ENCODE data around the gene AGO1.

AGO1 gene

DNA sequence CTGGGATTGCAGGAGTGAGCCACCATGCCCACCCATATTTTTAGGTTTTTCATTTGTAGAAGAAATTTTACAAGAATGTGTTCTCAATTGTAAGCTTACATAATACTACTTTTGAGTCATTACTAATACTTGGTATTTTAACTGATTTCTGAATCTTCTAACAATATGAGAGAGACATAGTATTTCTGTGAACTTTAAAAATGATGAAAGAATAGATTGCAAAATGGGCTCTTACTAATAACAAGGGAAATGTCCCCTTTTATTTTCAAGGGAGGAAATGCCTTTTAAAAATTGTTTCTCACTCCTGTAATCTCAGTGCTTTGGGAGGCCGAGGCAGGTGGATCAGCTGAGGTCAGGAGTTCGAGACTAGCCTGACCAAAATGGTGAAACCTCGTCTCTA is 53.8 kb downstream of the AGO1 start:
- no peaks in the 10 kb centered on the region for H3K27me3 ChIP-seq (ENCODE audit: insufficient read depth, poor library complexity, severe bottlenecking)
- no peak overlapping the region for H3K4me3 ChIP-seq (ENCODE audit: severe bottlenecking)
- TF ChIP-seq, protein P1, sequence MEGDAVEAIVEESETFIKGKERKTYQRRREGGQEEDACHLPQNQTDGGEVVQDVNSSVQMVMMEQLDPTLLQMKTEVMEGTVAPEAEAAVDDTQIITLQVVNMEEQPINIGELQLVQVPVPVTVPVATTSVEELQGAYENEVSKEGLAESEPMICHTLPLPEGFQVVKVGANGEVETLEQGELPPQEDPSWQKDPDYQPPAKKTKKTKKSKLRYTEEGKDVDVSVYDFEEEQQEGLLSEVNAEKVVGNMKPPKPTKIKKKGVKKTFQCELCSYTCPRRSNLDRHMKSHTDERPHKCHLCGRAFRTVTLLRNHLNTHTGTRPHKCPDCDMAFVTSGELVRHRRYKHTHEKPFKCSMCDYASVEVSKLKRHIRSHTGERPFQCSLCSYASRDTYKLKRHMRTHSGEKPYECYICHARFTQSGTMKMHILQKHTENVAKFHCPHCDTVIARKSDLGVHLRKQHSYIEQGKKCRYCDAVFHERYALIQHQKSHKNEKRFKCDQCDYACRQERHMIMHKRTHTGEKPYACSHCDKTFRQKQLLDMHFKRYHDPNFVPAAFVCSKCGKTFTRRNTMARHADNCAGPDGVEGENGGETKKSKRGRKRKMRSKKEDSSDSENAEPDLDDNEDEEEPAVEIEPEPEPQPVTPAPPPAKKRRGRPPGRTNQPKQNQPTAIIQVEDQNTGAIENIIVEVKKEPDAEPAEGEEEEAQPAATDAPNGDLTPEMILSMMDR (IDR thresholded peaks at IDR 0.05; ENCODE audit: poor library complexity, severe bottlenecking): no peak
- DNase-seq (ENCODE audit: low spot score): no peak
- no peak for ATAC-seq (ENCODE audit: low read depth)
- no peak overlapping the region for H3K27ac ChIP-seq (ENCODE audit: poor library complexity, severe bottlenecking)
- H3K36me3 ChIP-seq (ENCODE audit: low read depth): peaks cover 7% of the 10 kb centered on the region
- H3K9me3 ChIP-seq (ENCODE audit: severe bottlenecking): no peaks in the 10 kb centered on the region
- H3K4me1 ChIP-seq (ENCODE audit: insufficient read depth, poor library complexity, severe bottlenecking): peaks cover 13% of the 10 kb centered on the region

DNA sequence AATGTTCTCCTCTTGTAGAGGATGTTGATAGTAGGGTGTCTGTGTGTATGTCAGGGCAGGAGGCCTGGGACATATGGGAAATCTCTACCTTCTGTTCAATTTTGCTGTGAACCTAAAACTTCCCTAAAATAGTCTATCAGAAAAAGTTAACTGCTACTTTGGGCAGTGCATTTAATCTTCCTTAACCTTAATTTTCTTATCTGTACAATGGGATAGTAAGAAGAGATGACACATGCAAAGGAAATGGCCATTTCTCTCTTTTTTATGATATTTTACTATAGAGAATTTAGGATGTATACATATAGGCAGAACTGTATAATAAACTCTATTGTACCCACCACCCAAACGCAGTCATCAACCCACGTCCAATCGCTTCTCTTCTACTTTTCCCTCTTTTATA is 56.5 kb downstream of the AGO1 start:
- DNase-seq (ENCODE audit: low spot score): no peak

DNA sequence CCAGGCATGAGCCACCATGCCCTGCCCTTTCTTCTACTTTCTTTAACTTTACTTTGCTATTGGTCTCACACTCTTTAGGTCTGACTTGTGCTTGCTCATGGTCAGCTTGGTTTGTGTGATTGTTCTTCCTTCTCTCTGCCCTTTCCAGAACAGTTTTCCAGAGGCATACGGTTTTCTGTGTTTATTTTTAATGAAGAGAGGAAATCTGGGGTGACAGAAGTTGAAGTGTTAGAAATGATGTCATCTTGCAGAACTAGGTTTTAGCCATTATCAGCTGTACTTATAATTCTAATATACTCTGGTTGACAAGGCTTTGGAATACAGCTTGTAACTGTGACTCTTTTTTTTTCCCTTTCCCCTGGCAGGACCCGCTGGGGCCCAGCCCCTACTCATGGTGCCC is 62.3 kb downstream of the AGO1 start:
- Histone ChIP-seq H3K4me3 (ENCODE audit: severe bottlenecking) (no peak overlapping the region), H3K9me3 (ENCODE audit: severe bottlenecking) (no peaks in the 10 kb centered on the region), H3K36me3 (ENCODE audit: low read depth) (no peaks in the 10 kb centered on the region), H3K4me1 (ENCODE audit: insufficient read depth, poor library complexity, severe bottlenecking) (no peaks in the 10 kb centered on the region), H3K27me3 (ENCODE audit: insufficient read depth, poor library complexity, severe bottlenecking) (no peaks in the 10 kb centered on the region), H3K27ac (ENCODE audit: poor library complexity, severe bottlenecking) (no peak overlapping the region)
- no peak for ATAC-seq (ENCODE audit: low read depth)
- no peak for DNase-seq (ENCODE audit: low spot score)
- TF ChIP-seq, protein P1 (IDR thresholded peaks at IDR 0.05; ENCODE audit: poor library complexity, severe bottlenecking): no peak

More for the DNA sequence above, 56.5 kb downstream of the AGO1 start:
- TF ChIP-seq, protein P1 (IDR thresholded peaks at IDR 0.05; ENCODE audit: poor library complexity, severe bottlenecking): no peak
- no peak for ATAC-seq (ENCODE audit: low read depth)
- peaks cover 7% of the 10 kb centered on the region for H3K36me3 ChIP-seq (ENCODE audit: low read depth)
- no peaks in the 10 kb centered on the region for H3K9me3 ChIP-seq (ENCODE audit: severe bottlenecking)
- H3K27ac ChIP-seq (ENCODE audit: poor library complexity, severe bottlenecking): no peak overlapping the region
- no peak overlapping the region for H3K4me3 ChIP-seq (ENCODE audit: severe bottlenecking)
- no peaks in the 10 kb centered on the region for H3K27me3 ChIP-seq (ENCODE audit: insufficient read depth, poor library complexity, severe bottlenecking)
- H3K4me1 ChIP-seq (ENCODE audit: insufficient read depth, poor library complexity, severe bottlenecking): no peaks in the 10 kb centered on the region

DNA sequence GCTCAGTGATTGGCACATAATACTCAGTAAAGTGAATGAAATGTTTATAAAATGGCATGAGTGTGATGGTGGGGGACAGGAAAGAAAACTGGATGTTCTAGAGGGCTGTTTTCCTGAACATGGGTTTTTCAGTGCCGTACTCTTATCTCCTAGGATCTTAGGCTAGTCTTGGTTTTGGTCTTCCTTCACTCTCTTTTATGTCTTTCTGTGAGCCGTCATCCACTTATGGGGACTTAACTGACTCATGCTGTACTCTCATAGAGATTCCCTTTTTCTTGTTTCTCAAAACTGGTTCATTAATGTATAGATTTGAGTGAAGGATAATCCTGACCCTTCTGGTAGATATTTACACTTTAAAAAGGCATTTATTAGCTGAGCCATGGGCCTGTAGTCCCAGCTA is 64.5 kb downstream of the AGO1 start:
- Histone ChIP-seq H3K36me3 (ENCODE audit: low read depth) (peaks cover 6% of the 10 kb centered on the region; the same call in 1 of the 2 replicates), H3K9me3 (ENCODE audit: severe bottlenecking) (no peaks in the 10 kb centered on the region), H3K4me1 (ENCODE audit: insufficient read depth, poor library complexity, severe bottlenecking) (no peaks in the 10 kb centered on the region), H3K27me3 (ENCODE audit: insufficient read depth, poor library complexity, severe bottlenecking) (no peaks in the 10 kb centered on the region), H3K27ac (ENCODE audit: poor library complexity, severe bottlenecking) (no peak overlapping the region), H3K4me3 (ENCODE audit: severe bottlenecking) (no peak overlapping the region)
- DNase-seq (ENCODE audit: low spot score) (no peak), ATAC-seq (ENCODE audit: low read depth) (no peak)
- TF ChIP-seq, protein P1 (IDR thresholded peaks at IDR 0.05; ENCODE audit: poor library complexity, severe bottlenecking): no peak

DNA sequence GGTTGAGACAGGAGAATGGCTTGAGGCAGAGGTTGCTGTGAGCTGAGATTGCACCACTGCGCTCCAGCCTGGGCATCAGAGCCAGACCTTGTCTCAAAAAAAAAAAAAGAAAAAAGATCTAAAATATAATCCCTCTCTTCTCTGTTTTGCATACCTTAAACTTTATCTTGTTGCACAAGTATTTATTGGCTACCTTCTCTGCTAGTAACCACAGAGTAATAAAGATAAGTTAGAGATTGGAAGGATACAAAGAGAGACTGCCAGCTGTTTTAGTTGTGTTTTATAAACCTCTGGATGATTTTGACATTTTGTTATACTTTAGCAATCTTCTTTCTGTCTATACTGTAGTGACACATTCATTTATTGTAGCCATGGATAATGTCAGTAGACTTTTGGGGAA is 75.5 kb downstream of the AGO1 start:
- ATAC-seq (ENCODE audit: low read depth) (no peak), DNase-seq (ENCODE audit: low spot score) (no peak)
- H3K9me3 ChIP-seq (ENCODE audit: severe bottlenecking): no peaks in the 10 kb centered on the region
- H3K36me3 ChIP-seq (ENCODE audit: low read depth): peaks cover 9% of the 10 kb centered on the region
- no peaks in the 10 kb centered on the region for H3K4me1 ChIP-seq (ENCODE audit: insufficient read depth, poor library complexity, severe bottlenecking)
- no peak overlapping the region for H3K4me3 ChIP-seq (ENCODE audit: severe bottlenecking)
- no peaks in the 10 kb centered on the region for H3K27me3 ChIP-seq (ENCODE audit: insufficient read depth, poor library complexity, severe bottlenecking)
- TF ChIP-seq, protein P1 (IDR thresholded peaks at IDR 0.05; ENCODE audit: poor library complexity, severe bottlenecking): no peak
- H3K27ac ChIP-seq (ENCODE audit: poor library complexity, severe bottlenecking): no peak overlapping the region
